ENCODE data around the gene ASXL3.

- no peak for TF ChIP-seq NFRKB (IDR thresholded peaks at IDR 0.05)
- no peak for TF ChIP-seq FOXK2 (IDR thresholded peaks at IDR 0.05)
- no peak for TF ChIP-seq ARNT (IDR thresholded peaks at IDR 0.05)
- TF ChIP-seq ZNF384 (IDR thresholded peaks at IDR 0.05) = no peak
Observed at GRCh38 chr18:33600846-33601245, 22.8 kb downstream of the ASXL3 start.
